Measurements from ENCODE around the gene SCD.

Gene SCD

DNA sequence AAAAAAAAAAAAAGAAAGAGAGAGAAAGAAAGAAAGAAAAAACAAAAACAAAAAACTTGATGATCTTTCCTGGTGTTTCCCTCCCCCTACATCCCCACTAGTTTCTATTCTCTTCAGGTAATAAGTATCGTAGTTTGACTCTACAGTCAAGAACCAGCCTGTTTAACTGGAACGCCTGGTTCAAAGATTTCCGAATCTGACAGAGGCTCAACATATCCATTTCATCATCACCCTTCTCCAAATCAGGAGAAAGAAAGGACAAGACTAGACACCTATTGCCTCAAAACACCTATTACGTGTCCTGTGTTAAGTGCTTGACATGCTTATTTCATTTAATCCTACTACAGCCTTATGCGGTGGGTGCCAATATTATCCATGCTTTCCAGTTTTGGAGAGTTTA lies 40.2 kb upstream of the SCD start:
- Histone ChIP-seq H3K4me1 (ENCODE audit: insufficient read depth, poor library complexity, severe bottlenecking) (no peaks in the 10 kb centered on the region), H3K4me3 (ENCODE audit: severe bottlenecking) (no peak overlapping the region), H3K27ac (ENCODE audit: poor library complexity, severe bottlenecking) (no peak overlapping the region), H3K9me3 (ENCODE audit: severe bottlenecking) (no peaks in the 10 kb centered on the region), H3K27me3 (ENCODE audit: insufficient read depth, poor library complexity, severe bottlenecking) (no peaks in the 10 kb centered on the region), H3K36me3 (ENCODE audit: low read depth) (no peaks in the 10 kb centered on the region)
- DNase-seq (ENCODE audit: low spot score) (no peak), ATAC-seq (ENCODE audit: low read depth) (no peak)
- TF ChIP-seq, protein P1, sequence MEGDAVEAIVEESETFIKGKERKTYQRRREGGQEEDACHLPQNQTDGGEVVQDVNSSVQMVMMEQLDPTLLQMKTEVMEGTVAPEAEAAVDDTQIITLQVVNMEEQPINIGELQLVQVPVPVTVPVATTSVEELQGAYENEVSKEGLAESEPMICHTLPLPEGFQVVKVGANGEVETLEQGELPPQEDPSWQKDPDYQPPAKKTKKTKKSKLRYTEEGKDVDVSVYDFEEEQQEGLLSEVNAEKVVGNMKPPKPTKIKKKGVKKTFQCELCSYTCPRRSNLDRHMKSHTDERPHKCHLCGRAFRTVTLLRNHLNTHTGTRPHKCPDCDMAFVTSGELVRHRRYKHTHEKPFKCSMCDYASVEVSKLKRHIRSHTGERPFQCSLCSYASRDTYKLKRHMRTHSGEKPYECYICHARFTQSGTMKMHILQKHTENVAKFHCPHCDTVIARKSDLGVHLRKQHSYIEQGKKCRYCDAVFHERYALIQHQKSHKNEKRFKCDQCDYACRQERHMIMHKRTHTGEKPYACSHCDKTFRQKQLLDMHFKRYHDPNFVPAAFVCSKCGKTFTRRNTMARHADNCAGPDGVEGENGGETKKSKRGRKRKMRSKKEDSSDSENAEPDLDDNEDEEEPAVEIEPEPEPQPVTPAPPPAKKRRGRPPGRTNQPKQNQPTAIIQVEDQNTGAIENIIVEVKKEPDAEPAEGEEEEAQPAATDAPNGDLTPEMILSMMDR (IDR thresholded peaks at IDR 0.05; ENCODE audit: poor library complexity, severe bottlenecking), result no peak

DNA sequence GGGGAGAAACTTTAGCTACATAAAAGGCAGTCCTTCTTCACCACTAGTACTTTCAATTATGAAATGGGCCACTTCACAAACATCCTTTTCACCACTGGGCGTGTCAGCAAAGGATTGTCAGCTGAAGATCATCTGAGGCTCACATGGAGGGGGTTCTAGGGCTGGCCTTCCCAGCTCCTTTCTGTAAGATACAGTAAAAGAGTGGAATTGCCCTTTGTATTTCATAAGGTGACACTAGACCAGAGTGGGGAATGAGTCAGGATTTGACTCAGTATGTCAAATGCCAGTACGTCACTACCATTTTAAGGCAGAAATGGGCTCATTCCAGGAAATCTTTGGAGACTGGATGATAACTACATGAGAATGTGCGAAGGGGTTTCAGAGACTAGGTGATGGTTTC lies 39.3 kb upstream of the SCD start:
- H3K27me3 ChIP-seq (ENCODE audit: insufficient read depth, poor library complexity, severe bottlenecking), result no peaks in the 10 kb centered on the region
- ATAC-seq (ENCODE audit: low read depth), result no peak; the same call in 2 of the 3 replicates
- no peak overlapping the region for H3K27ac ChIP-seq (ENCODE audit: poor library complexity, severe bottlenecking)
- TF ChIP-seq, protein P1 (IDR thresholded peaks at IDR 0.05; ENCODE audit: poor library complexity, severe bottlenecking), result no peak
- H3K36me3 ChIP-seq (ENCODE audit: low read depth), result no peaks in the 10 kb centered on the region
- H3K4me1 ChIP-seq (ENCODE audit: insufficient read depth, poor library complexity, severe bottlenecking), result no peaks in the 10 kb centered on the region
- no peak overlapping the region for H3K4me3 ChIP-seq (ENCODE audit: severe bottlenecking)
- H3K9me3 ChIP-seq (ENCODE audit: severe bottlenecking), result no peaks in the 10 kb centered on the region
- no peak for DNase-seq (ENCODE audit: low spot score)

DNA sequence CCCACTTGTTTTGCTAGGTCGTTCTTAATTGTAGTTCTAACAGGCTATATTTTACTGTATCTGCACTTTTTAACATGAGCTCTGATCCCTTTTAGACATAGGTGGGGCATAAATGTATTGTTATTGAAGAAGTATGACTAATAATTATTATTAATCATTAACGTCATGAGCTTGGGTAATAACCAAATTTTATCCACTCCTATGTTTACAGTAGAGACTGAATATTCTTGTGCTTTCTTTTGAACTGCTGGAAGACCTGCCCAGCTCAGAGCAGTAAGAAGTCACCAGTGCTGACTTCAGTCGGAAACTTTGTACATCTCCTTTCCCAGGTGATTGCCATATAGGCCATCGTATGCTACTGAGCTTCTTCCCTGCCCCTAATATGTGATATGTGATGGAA lies 35.7 kb upstream of the SCD start:
- TF ChIP-seq, protein P1 (IDR thresholded peaks at IDR 0.05; ENCODE audit: poor library complexity, severe bottlenecking), result no peak
- H3K4me3 ChIP-seq (ENCODE audit: severe bottlenecking), result no peak overlapping the region
- DNase-seq (ENCODE audit: low spot score) (no peak), ATAC-seq (ENCODE audit: low read depth) (no peak)
- no peaks in the 10 kb centered on the region for H3K9me3 ChIP-seq (ENCODE audit: severe bottlenecking)
- H3K36me3 ChIP-seq (ENCODE audit: low read depth), result no peaks in the 10 kb centered on the region
- no peaks in the 10 kb centered on the region for H3K27me3 ChIP-seq (ENCODE audit: insufficient read depth, poor library complexity, severe bottlenecking)
- H3K27ac ChIP-seq (ENCODE audit: poor library complexity, severe bottlenecking), result no peak overlapping the region
- H3K4me1 ChIP-seq (ENCODE audit: insufficient read depth, poor library complexity, severe bottlenecking), result no peaks in the 10 kb centered on the region

DNA sequence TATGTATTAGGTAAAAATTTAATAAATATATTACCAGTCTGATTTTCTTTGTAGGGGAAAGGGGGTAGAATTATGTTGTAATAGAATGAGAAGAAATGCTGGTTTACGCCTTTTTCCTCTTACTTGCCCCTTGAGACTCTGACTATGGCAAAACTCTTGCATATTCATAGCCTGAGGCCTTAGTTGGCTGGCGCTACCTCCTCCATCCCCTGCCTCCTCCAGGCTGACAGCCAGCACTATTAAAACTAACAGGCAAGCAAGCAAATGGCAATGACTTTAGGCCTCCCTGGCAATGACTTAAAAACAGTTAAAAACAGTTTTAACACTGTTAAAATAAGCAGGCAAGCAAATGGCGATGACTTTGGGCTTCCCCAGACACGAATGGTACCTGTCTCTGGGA lies 31.4 kb upstream of the SCD start:
- Histone ChIP-seq H3K27me3 (ENCODE audit: insufficient read depth, poor library complexity, severe bottlenecking) (no peaks in the 10 kb centered on the region), H3K9me3 (ENCODE audit: severe bottlenecking) (no peaks in the 10 kb centered on the region), H3K4me3 (ENCODE audit: severe bottlenecking) (no peak overlapping the region), H3K36me3 (ENCODE audit: low read depth) (no peaks in the 10 kb centered on the region), H3K4me1 (ENCODE audit: insufficient read depth, poor library complexity, severe bottlenecking) (no peaks in the 10 kb centered on the region), H3K27ac (ENCODE audit: poor library complexity, severe bottlenecking) (no peak overlapping the region)
- TF ChIP-seq, protein P1 (IDR thresholded peaks at IDR 0.05; ENCODE audit: poor library complexity, severe bottlenecking), result no peak
- DNase-seq (ENCODE audit: low spot score), result no peak
- ATAC-seq (ENCODE audit: low read depth), result no peak

DNA sequence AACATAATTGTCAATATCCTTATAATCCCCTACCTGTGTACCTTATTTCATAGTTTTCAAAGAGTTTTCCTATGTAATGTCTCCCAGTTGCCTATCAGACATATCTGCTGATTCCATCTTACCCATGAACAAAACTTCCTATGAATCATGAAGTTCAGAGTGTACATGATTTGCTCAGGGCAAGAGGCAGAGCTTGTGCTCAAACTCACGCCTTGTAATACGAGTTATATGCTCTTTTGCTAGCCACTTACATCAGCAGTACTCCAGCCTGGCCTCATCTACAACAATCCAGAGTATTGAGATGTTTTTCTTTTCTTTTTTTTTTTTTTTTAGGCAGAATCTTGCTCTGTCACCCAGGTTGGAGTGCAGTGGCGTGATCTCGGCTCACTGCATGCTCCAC lies 28.8 kb upstream of the SCD start:
- Histone ChIP-seq H3K4me1 (ENCODE audit: insufficient read depth, poor library complexity, severe bottlenecking) (no peaks in the 10 kb centered on the region), H3K4me3 (ENCODE audit: severe bottlenecking) (no peak overlapping the region), H3K9me3 (ENCODE audit: severe bottlenecking) (no peaks in the 10 kb centered on the region), H3K27me3 (ENCODE audit: insufficient read depth, poor library complexity, severe bottlenecking) (no peaks in the 10 kb centered on the region), H3K36me3 (ENCODE audit: low read depth) (no peaks in the 10 kb centered on the region), H3K27ac (ENCODE audit: poor library complexity, severe bottlenecking) (no peak overlapping the region)
- TF ChIP-seq, protein P1 (IDR thresholded peaks at IDR 0.05; ENCODE audit: poor library complexity, severe bottlenecking), result no peak
- ATAC-seq (ENCODE audit: low read depth), result peak; percentile 21; the same call in 1 of the 3 replicates
- no peak for DNase-seq (ENCODE audit: low spot score)
